ENCODE data around the gene GSG1L. TPM values are rescaled to one million over a fixed set of nuclear protein-coding genes. Genes with fewer than 3 reads are reported as not detected.
"Not testable (repeated sequence)": the region's sequence is repeated elsewhere in the genome, so short reads cannot be mapped to it uniquely, and the experiment has no call there.

Gene GSG1L
- polyA plus RNA-seq, 3 donors, result 0.35 to 0.75 (median 0.48) TPM

GRCh38 chr16:27920391-27920891 is 143.1 kb downstream of the GSG1L start:
- DNase-seq (ENCODE audit: low read depth in 3 of 3, low spot score in 2 of 3), result no peak

- DNase-seq (ENCODE audit: low read depth in 3 of 3, low spot score in 2 of 3), result no peak
These were observed 144.8 kb downstream of the GSG1L start for GRCh38 chr16:27918755-27919154.

GRCh38 chr16:27917949-27918348 is 145.6 kb downstream of the GSG1L start:
- DNase-seq (ENCODE audit: low read depth in 3 of 3, low spot score in 2 of 3), result no peak

GRCh38 chr16:27911486-27911885 is 152.0 kb downstream of the GSG1L start:
- no peak for DNase-seq (ENCODE audit: low read depth in 3 of 3, low spot score in 2 of 3)

GRCh38 chr16:27907457-27907972 is 156.0 kb downstream of the GSG1L start:
- no peak for DNase-seq (ENCODE audit: low read depth in 3 of 3, low spot score in 2 of 3)

- no peak for DNase-seq (ENCODE audit: low read depth in 3 of 3, low spot score in 2 of 3)
These were observed 156.6 kb downstream of the GSG1L start for GRCh38 chr16:27906883-27907282.

- no peak for DNase-seq (ENCODE audit: low read depth in 3 of 3, low spot score in 2 of 3)
These were observed 160.4 kb downstream of the GSG1L start for GRCh38 chr16:27903046-27903655.

GRCh38 chr16:27902551-27902950 is 161.0 kb downstream of the GSG1L start:
- DNase-seq (ENCODE audit: low read depth in 3 of 3, low spot score in 2 of 3), result no peak

- DNase-seq (ENCODE audit: low read depth in 3 of 3, low spot score in 2 of 3), result no peak
These were observed 161.6 kb downstream of the GSG1L start for GRCh38 chr16:27901956-27902355.

- no peak for DNase-seq (ENCODE audit: low read depth in 3 of 3, low spot score in 2 of 3)
These were observed 163.8 kb downstream of the GSG1L start for GRCh38 chr16:27899736-27900135.

GRCh38 chr16:27894386-27894785 is 169.1 kb downstream of the GSG1L start:
- no peak for DNase-seq (ENCODE audit: low read depth in 3 of 3, low spot score in 2 of 3)

GRCh38 chr16:27892879-27893278 is 170.6 kb downstream of the GSG1L start:
- no peak for DNase-seq (ENCODE audit: low read depth in 3 of 3, low spot score in 2 of 3)

GRCh38 chr16:27890866-27891265 is 172.6 kb downstream of the GSG1L start:
- DNase-seq (ENCODE audit: low read depth in 3 of 3, low spot score in 2 of 3), result no peak

- no peak for DNase-seq (ENCODE audit: low read depth in 3 of 3, low spot score in 2 of 3)
These were observed 173.5 kb downstream of the GSG1L start for GRCh38 chr16:27890006-27890405.

- DNase-seq (ENCODE audit: low read depth in 3 of 3, low spot score in 2 of 3), result no peak
These were observed 179.9 kb downstream of the GSG1L start for GRCh38 chr16:27883576-27883975.

- no peak for DNase-seq (ENCODE audit: low read depth in 3 of 3, low spot score in 2 of 3)
These were observed 183.2 kb downstream of the GSG1L start for GRCh38 chr16:27880287-27880686.

- no peak for DNase-seq (ENCODE audit: low read depth in 3 of 3, low spot score in 2 of 3)
These were observed 183.8 kb downstream of the GSG1L start for GRCh38 chr16:27879601-27880247.

GRCh38 chr16:27872627-27873026 is 190.9 kb downstream of the GSG1L start:
- not testable (repeated sequence) for DNase-seq (ENCODE audit: low read depth in 3 of 3, low spot score in 2 of 3)

- no peak for DNase-seq (ENCODE audit: low read depth in 3 of 3, low spot score in 2 of 3)
These were observed 193.3 kb downstream of the GSG1L start for GRCh38 chr16:27870116-27870798.

- DNase-seq (ENCODE audit: low read depth in 3 of 3, low spot score in 2 of 3), result no peak
These were observed 194.1 kb downstream of the GSG1L start for GRCh38 chr16:27869411-27869810.

GRCh38 chr16:27868180-27868579 is 195.3 kb downstream of the GSG1L start:
- no peak for DNase-seq (ENCODE audit: low read depth in 3 of 3, low spot score in 2 of 3)

Measured in right renal cortex interstitium (tissue), 3 donors.